Mammary epithelial cell (primary cell): ENCODE results near the gene USP32.

ENCODE experiments used
- CTCF ChIP-seq, 2 donors: IDR thresholded peaks in 1 of 2; conservative IDR thresholded peaks in 1 of 2; 2 replicates each; pipeline ENCODE4 v1.5.1; 2011 to 2012; ENCODE audit warnings: inconsistent platforms in 2 of 2, low read length in 2 of 2, mild to moderate bottlenecking in 2 of 2, control low read depth in 1 of 2, low read depth in 1 of 2; ENCODE audit not compliant: insufficient read depth in 1 of 2; ENCODE audit errors: extremely low read depth in 1 of 2
- EZH2 ChIP-seq: IDR thresholded peaks from 2 replicates; pipeline ENCODE4 v1.6.1; 2012; ENCODE audit warnings: low read length, inconsistent platforms, borderline replicate concordance

- TF ChIP-seq CTCF (conservative IDR thresholded peaks at IDR 0.05 in 1 of 2, IDR thresholded peaks at IDR 0.05 in 1 of 2; ENCODE audit: extremely low read depth in 1 of 2, insufficient read depth in 1 of 2, low read depth in 1 of 2, low read length in 2 of 2) (no peak), EZH2 (no peak)
These were observed 377 bp downstream of the USP32 start for GRCh38 chr17:60391471-60392041.
